Measurements from ENCODE around the gene CALCOCO2.

The CALCOCO2 gene

GRCh38 chr17:48800626-48801217 lies 30.1 kb upstream of the CALCOCO2 start:
- Histone ChIP-seq H3K27me3 (ENCODE audit: control insufficient read depth in 1 of 2, insufficient read depth in 2 of 2, low read length in 2 of 2) (no peaks in the 10 kb centered on the region), H3K27ac (ENCODE audit: low read depth, low read length) (no peak overlapping the region), H3K4me3 (ENCODE audit: low read depth in 1 of 2, low read length in 2 of 2) (no peak overlapping the region), H3K9ac (ENCODE audit: low read depth in 1 of 2, low read length in 2 of 2) (peak overlapping the region in 1 of 2 donors; percentile 60), H3K36me3 (ENCODE audit: control insufficient read depth in 1 of 2, insufficient read depth in 2 of 2, low read length in 2 of 2) (no peaks in the 10 kb centered on the region), H3K4me1 (ENCODE audit: control insufficient read depth in 1 of 2, insufficient read depth in 2 of 2, low read length in 2 of 2) (peaks cover 59 to 61% of the 10 kb centered on the region in 2 donors), H3K9me3 (ENCODE audit: control insufficient read depth in 1 of 2, low read length in 2 of 2) (no peaks in the 10 kb centered on the region)

- Histone ChIP-seq H3K4me3 (ENCODE audit: low read depth in 1 of 2, low read length in 2 of 2) (no peak overlapping the region), H3K27me3 (ENCODE audit: control insufficient read depth in 1 of 2, insufficient read depth in 2 of 2, low read length in 2 of 2) (no peaks in the 10 kb centered on the region), H3K27ac (ENCODE audit: low read depth, low read length) (no peak overlapping the region), H3K4me1 (ENCODE audit: control insufficient read depth in 1 of 2, insufficient read depth in 2 of 2, low read length in 2 of 2) (peaks cover 44 to 47% of the 10 kb centered on the region in 2 donors), H3K36me3 (ENCODE audit: control insufficient read depth in 1 of 2, insufficient read depth in 2 of 2, low read length in 2 of 2) (no peaks in the 10 kb centered on the region), H3K9ac (ENCODE audit: low read depth in 1 of 2, low read length in 2 of 2) (no peak overlapping the region), H3K9me3 (ENCODE audit: control insufficient read depth in 1 of 2, low read length in 2 of 2) (no peaks in the 10 kb centered on the region)
These were observed 25.9 kb upstream of the CALCOCO2 start for GRCh38 chr17:48804936-48805411.

- Histone ChIP-seq H3K27me3 (ENCODE audit: control insufficient read depth in 1 of 2, insufficient read depth in 2 of 2, low read length in 2 of 2) (no peaks in the 10 kb centered on the region), H3K9ac (ENCODE audit: low read depth in 1 of 2, low read length in 2 of 2) (no peak overlapping the region), H3K36me3 (ENCODE audit: control insufficient read depth in 1 of 2, insufficient read depth in 2 of 2, low read length in 2 of 2) (no peaks in the 10 kb centered on the region)
These were observed 21.7 kb upstream of the CALCOCO2 start for GRCh38 chr17:48809182-48809581.

GRCh38 chr17:48812001-48812400 lies 18.8 kb upstream of the CALCOCO2 start:
- Histone ChIP-seq H3K27ac (ENCODE audit: low read depth, low read length) (peak overlapping the region; percentile 11), H3K4me3 (ENCODE audit: low read depth in 1 of 2, low read length in 2 of 2) (no peak overlapping the region), H3K4me1 (ENCODE audit: control insufficient read depth in 1 of 2, insufficient read depth in 2 of 2, low read length in 2 of 2) (peaks cover 24 to 38% of the 10 kb centered on the region in 2 donors), H3K36me3 (ENCODE audit: control insufficient read depth in 1 of 2, insufficient read depth in 2 of 2, low read length in 2 of 2) (no peaks in the 10 kb centered on the region), H3K9me3 (ENCODE audit: control insufficient read depth in 1 of 2, low read length in 2 of 2) (no peaks in the 10 kb centered on the region), H3K9ac (ENCODE audit: low read depth in 1 of 2, low read length in 2 of 2) (peak overlapping the region in 1 of 2 donors; percentile 1), H3K27me3 (ENCODE audit: control insufficient read depth in 1 of 2, insufficient read depth in 2 of 2, low read length in 2 of 2) (no peaks in the 10 kb centered on the region)

More at GRCh38 chr17:48809182-48809581, 21.7 kb upstream of the CALCOCO2 start:
- H3K9me3 ChIP-seq (ENCODE audit: control insufficient read depth in 1 of 2, low read length in 2 of 2): no peaks in the 10 kb centered on the region
- no peak overlapping the region for H3K27ac ChIP-seq (ENCODE audit: low read depth, low read length)
- H3K4me3 ChIP-seq (ENCODE audit: low read depth in 1 of 2, low read length in 2 of 2): no peak overlapping the region
- H3K4me1 ChIP-seq (ENCODE audit: control insufficient read depth in 1 of 2, insufficient read depth in 2 of 2, low read length in 2 of 2): peaks cover 24 to 34% of the 10 kb centered on the region in 2 donors

- Histone ChIP-seq H3K4me3 (ENCODE audit: low read depth in 1 of 2, low read length in 2 of 2) (no peak overlapping the region), H3K9ac (ENCODE audit: low read depth in 1 of 2, low read length in 2 of 2) (no peak overlapping the region), H3K36me3 (ENCODE audit: control insufficient read depth in 1 of 2, insufficient read depth in 2 of 2, low read length in 2 of 2) (no peaks in the 10 kb centered on the region), H3K27me3 (ENCODE audit: control insufficient read depth in 1 of 2, insufficient read depth in 2 of 2, low read length in 2 of 2) (peaks cover 0 to 4% of the 10 kb centered on the region in 2 donors), H3K27ac (ENCODE audit: low read depth, low read length) (no peak overlapping the region), H3K9me3 (ENCODE audit: control insufficient read depth in 1 of 2, low read length in 2 of 2) (no peaks in the 10 kb centered on the region), H3K4me1 (ENCODE audit: control insufficient read depth in 1 of 2, insufficient read depth in 2 of 2, low read length in 2 of 2) (peaks cover 19 to 31% of the 10 kb centered on the region in 2 donors)
These were observed 16.3 kb upstream of the CALCOCO2 start for GRCh38 chr17:48814504-48814903.

GRCh38 chr17:48815311-48815710 lies 15.5 kb upstream of the CALCOCO2 start:
- H3K9ac ChIP-seq (ENCODE audit: low read depth in 1 of 2, low read length in 2 of 2): no peak overlapping the region
- no peak overlapping the region for H3K27ac ChIP-seq (ENCODE audit: low read depth, low read length)
- no peak overlapping the region for H3K4me3 ChIP-seq (ENCODE audit: low read depth in 1 of 2, low read length in 2 of 2)
- no peaks in the 10 kb centered on the region for H3K9me3 ChIP-seq (ENCODE audit: control insufficient read depth in 1 of 2, low read length in 2 of 2)
- H3K4me1 ChIP-seq (ENCODE audit: control insufficient read depth in 1 of 2, insufficient read depth in 2 of 2, low read length in 2 of 2): peaks cover 16 to 27% of the 10 kb centered on the region in 2 donors
- no peaks in the 10 kb centered on the region for H3K36me3 ChIP-seq (ENCODE audit: control insufficient read depth in 1 of 2, insufficient read depth in 2 of 2, low read length in 2 of 2)
- H3K27me3 ChIP-seq (ENCODE audit: control insufficient read depth in 1 of 2, insufficient read depth in 2 of 2, low read length in 2 of 2): peaks cover 0 to 4% of the 10 kb centered on the region in 2 donors

- no peaks in the 10 kb centered on the region for H3K36me3 ChIP-seq (ENCODE audit: control insufficient read depth in 1 of 2, insufficient read depth in 2 of 2, low read length in 2 of 2)
- peak overlapping the region; percentile 39 for H3K27ac ChIP-seq (ENCODE audit: low read depth, low read length)
- no peaks in the 10 kb centered on the region for H3K9me3 ChIP-seq (ENCODE audit: control insufficient read depth in 1 of 2, low read length in 2 of 2)
- H3K4me3 ChIP-seq (ENCODE audit: low read depth in 1 of 2, low read length in 2 of 2): peak overlapping the region; percentile 62 to 63
- peaks cover 0 to 4% of the 10 kb centered on the region in 2 donors for H3K27me3 ChIP-seq (ENCODE audit: control insufficient read depth in 1 of 2, insufficient read depth in 2 of 2, low read length in 2 of 2)
- H3K9ac ChIP-seq (ENCODE audit: low read depth in 1 of 2, low read length in 2 of 2): peak overlapping the region in 1 of 2 donors; percentile 61
- H3K4me1 ChIP-seq (ENCODE audit: control insufficient read depth in 1 of 2, insufficient read depth in 2 of 2, low read length in 2 of 2): peaks cover 13 to 22% of the 10 kb centered on the region in 2 donors
These were observed 14.4 kb upstream of the CALCOCO2 start for GRCh38 chr17:48816438-48816773.

- Histone ChIP-seq H3K36me3 (ENCODE audit: control insufficient read depth in 1 of 2, insufficient read depth in 2 of 2, low read length in 2 of 2) (no peaks in the 10 kb centered on the region), H3K4me3 (ENCODE audit: low read depth in 1 of 2, low read length in 2 of 2) (peak within 1 kb of the TSS; percentile 62 to 68), H3K9me3 (ENCODE audit: control insufficient read depth in 1 of 2, low read length in 2 of 2) (no peaks in the 10 kb centered on the region), H3K27me3 (ENCODE audit: control insufficient read depth in 1 of 2, insufficient read depth in 2 of 2, low read length in 2 of 2) (peaks cover 0 to 4% of the 10 kb centered on the region in 2 donors), H3K27ac (ENCODE audit: low read depth, low read length) (peak within 1 kb of the TSS; percentile 39), H3K9ac (ENCODE audit: low read depth in 1 of 2, low read length in 2 of 2) (peak within 1 kb of the TSS; percentile 54 to 61), H3K4me1 (ENCODE audit: control insufficient read depth in 1 of 2, insufficient read depth in 2 of 2, low read length in 2 of 2) (peaks cover 11 to 17% of the 10 kb centered on the region in 2 donors)
These were observed 13.9 kb upstream of the CALCOCO2 start, which contains the start of gene TTLL6 for GRCh38 chr17:48816774-48817590. Gene TTLL6 (minus strand): TSS chr17:48817229. CDS start chr17:48817072, 157 bp downstream.

- Histone ChIP-seq H3K36me3 (ENCODE audit: control insufficient read depth in 1 of 2, insufficient read depth in 2 of 2, low read length in 2 of 2) (no peaks in the 10 kb centered on the region), H3K4me3 (ENCODE audit: low read depth in 1 of 2, low read length in 2 of 2) (no peak overlapping the region), H3K9ac (ENCODE audit: low read depth in 1 of 2, low read length in 2 of 2) (no peak overlapping the region), H3K9me3 (ENCODE audit: control insufficient read depth in 1 of 2, low read length in 2 of 2) (no peaks in the 10 kb centered on the region), H3K27ac (ENCODE audit: low read depth, low read length) (no peak overlapping the region), H3K27me3 (ENCODE audit: control insufficient read depth in 1 of 2, insufficient read depth in 2 of 2, low read length in 2 of 2) (peaks cover 0 to 4% of the 10 kb centered on the region in 2 donors), H3K4me1 (ENCODE audit: control insufficient read depth in 1 of 2, insufficient read depth in 2 of 2, low read length in 2 of 2) (peaks cover 8 to 11% of the 10 kb centered on the region in 2 donors)
These were observed 12.4 kb upstream of the CALCOCO2 start for GRCh38 chr17:48818361-48818841.

GRCh38 chr17:48819466-48819865 lies 11.4 kb upstream of the CALCOCO2 start:
- H3K27me3 ChIP-seq (ENCODE audit: control insufficient read depth in 1 of 2, insufficient read depth in 2 of 2, low read length in 2 of 2): peaks cover 0 to 4% of the 10 kb centered on the region in 2 donors
- no peak overlapping the region for H3K4me3 ChIP-seq (ENCODE audit: low read depth in 1 of 2, low read length in 2 of 2)
- H3K36me3 ChIP-seq (ENCODE audit: control insufficient read depth in 1 of 2, insufficient read depth in 2 of 2, low read length in 2 of 2): no peaks in the 10 kb centered on the region
- H3K9ac ChIP-seq (ENCODE audit: low read depth in 1 of 2, low read length in 2 of 2): no peak overlapping the region
- no peaks in the 10 kb centered on the region for H3K9me3 ChIP-seq (ENCODE audit: control insufficient read depth in 1 of 2, low read length in 2 of 2)
- peaks cover 6 to 8% of the 10 kb centered on the region in 2 donors for H3K4me1 ChIP-seq (ENCODE audit: control insufficient read depth in 1 of 2, insufficient read depth in 2 of 2, low read length in 2 of 2)
- no peak overlapping the region for H3K27ac ChIP-seq (ENCODE audit: low read depth, low read length)
